Measurements from ENCODE around the gene NOP58. TPM values are rescaled to one million over a fixed set of nuclear protein-coding genes. Genes with fewer than 3 reads are reported as not detected.

The NOP58 gene
- total RNA-seq, 1 donor from 2014 or later = 23.0 TPM

Other genes with a start within 250 kb of the NOP58 start
- 25.3 TPM for gene FZD7, start 231.9 kb upstream of the NOP58 start, total RNA-seq
- gene KIAA2012, start 192.5 kb upstream of the NOP58 start, total RNA-seq = not detected
- 64.6 TPM for gene SUMO1, start 27.2 kb upstream of the NOP58 start, total RNA-seq
- 45.9 TPM for gene BMPR2, start 110.6 kb downstream of the NOP58 start, total RNA-seq

Data from Right ventricle myocardium superior (tissue), 1 donor.